Measurements from ENCODE around the gene PPM1H. TPM values are rescaled to one million over a fixed set of nuclear protein-coding genes. Genes with fewer than 3 reads are reported as not detected.

PPM1H gene
- polyA plus RNA-seq, 1 experiment, result 2.3 TPM

DNA sequence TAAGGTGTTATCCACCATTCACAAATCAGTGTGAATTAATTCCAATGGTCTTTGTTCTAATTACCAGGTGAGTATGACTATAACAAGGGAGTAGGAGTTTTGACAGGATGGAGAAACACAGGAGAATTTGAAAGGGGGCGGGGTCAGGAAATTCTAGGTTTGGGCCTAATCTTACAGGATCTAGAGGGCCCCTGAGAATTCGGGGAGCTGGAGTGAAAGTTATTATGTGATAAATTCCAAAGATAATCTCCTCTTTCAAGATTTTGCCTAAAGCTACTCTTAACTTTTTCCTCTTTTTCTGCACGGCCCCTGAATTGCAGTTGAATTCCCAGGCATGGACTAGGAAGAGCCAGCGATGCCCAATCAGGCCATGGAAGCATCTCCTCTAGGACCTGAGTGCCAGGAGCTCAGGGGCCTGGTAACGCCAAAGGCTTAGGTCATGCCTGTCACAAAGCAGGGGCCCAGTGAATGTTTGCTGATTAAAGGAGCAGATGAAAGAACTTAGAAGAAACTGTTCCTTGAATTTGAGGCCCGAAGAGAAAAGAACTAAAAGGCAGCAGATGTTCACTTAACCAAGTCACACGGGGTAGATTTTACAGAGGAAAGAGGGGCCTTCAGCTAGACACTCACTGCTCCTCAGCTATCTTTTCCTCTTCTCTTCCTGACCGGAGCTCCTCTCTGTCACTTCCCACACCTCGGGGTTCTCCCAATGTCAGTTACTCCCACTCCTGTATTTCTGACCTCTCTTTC lies 195.5 kb downstream of the PPM1H start:
- no peak for DNase-seq (ENCODE audit: low read depth)
- ChIA-PET CTCF (interaction anchor here (1.2 kb wide), 1 partner anchor 26 kb away, joined by 4 read pairs; no protein-coding TSS in a partner anchor), POLR2A (interaction anchor here (0.6 kb wide), 1 partner anchor 26 kb away, joined by 3 read pairs; no protein-coding TSS in a partner anchor)
- Histone ChIP-seq H3K4me3 (ENCODE audit: low read depth, low read length) (no peak overlapping the region), H3K36me3 (ENCODE audit: control insufficient read depth, insufficient read depth, low read length) (no peaks in the 10 kb centered on the region), H3K27me3 (ENCODE audit: control insufficient read depth, insufficient read depth, low read length) (no peaks in the 10 kb centered on the region)
- TF ChIP-seq, protein P1, sequence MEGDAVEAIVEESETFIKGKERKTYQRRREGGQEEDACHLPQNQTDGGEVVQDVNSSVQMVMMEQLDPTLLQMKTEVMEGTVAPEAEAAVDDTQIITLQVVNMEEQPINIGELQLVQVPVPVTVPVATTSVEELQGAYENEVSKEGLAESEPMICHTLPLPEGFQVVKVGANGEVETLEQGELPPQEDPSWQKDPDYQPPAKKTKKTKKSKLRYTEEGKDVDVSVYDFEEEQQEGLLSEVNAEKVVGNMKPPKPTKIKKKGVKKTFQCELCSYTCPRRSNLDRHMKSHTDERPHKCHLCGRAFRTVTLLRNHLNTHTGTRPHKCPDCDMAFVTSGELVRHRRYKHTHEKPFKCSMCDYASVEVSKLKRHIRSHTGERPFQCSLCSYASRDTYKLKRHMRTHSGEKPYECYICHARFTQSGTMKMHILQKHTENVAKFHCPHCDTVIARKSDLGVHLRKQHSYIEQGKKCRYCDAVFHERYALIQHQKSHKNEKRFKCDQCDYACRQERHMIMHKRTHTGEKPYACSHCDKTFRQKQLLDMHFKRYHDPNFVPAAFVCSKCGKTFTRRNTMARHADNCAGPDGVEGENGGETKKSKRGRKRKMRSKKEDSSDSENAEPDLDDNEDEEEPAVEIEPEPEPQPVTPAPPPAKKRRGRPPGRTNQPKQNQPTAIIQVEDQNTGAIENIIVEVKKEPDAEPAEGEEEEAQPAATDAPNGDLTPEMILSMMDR (IDR thresholded peaks at IDR 0.05; ENCODE audit: insufficient read depth, low read depth, low read length), result no peak

DNA sequence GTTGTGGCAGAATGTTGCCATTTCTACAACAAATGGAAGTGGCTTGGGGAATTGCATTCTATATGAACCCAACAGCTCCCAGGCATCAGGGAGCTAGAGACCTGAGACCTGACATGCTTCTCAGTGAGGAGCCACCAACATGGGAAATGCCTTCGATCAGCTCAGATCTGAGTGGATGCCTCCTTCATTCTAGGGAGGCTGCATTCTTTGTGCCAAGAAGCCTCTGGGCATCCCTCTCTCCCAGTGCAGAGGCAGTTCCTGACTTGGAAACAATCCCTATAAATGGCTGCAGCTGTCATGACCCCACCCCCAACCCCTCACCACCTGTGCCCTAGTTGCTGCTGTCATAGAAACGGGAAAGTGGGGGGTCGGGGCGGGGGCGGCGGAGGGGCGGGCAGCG lies 196.3 kb downstream of the PPM1H start:
- DNase-seq (ENCODE audit: low read depth), result no peak
- no peak overlapping the region for H3K4me3 ChIP-seq (ENCODE audit: low read depth, low read length)
- POLR2A ChIA-PET, result no interaction called here
- no peaks in the 10 kb centered on the region for H3K27me3 ChIP-seq (ENCODE audit: control insufficient read depth, insufficient read depth, low read length)
- CTCF ChIA-PET, result interaction anchor here (1.0 to 1.5 kb wide), 3 partner anchors 27 to 136 kb away, joined by 3 to 4 read pairs (median 4); no protein-coding TSS in a partner anchor
- TF ChIP-seq, protein P1 (IDR thresholded peaks at IDR 0.05; ENCODE audit: insufficient read depth, low read depth, low read length), result no peak
- H3K36me3 ChIP-seq (ENCODE audit: control insufficient read depth, insufficient read depth, low read length), result no peaks in the 10 kb centered on the region

DNA sequence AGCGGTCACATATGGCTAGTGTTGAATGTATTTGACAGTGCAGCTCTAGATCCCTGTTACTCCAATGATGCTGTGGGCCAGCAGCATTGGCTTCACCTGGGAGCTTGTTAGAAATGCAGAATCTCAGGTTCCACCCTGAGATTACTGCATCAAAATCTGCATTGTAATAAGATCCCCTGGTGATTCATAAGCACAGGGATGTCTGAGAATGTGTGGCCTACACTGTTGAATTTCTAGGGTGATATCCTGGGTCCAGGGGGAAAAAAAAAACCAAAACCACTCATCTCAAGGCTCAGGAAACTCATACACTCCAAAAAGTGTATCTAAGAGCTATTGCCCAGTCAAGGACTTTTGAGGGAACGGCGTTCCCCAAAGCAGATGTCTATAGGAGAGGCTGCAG lies 196.8 kb downstream of the PPM1H start:
- ChIA-PET CTCF (interaction anchor here (1.0 to 1.5 kb wide), 2 partner anchors 28 to 135 kb away, joined by 3 to 4 read pairs; no protein-coding TSS in a partner anchor), POLR2A (no interaction called here)
- Histone ChIP-seq H3K27me3 (ENCODE audit: control insufficient read depth, insufficient read depth, low read length) (no peaks in the 10 kb centered on the region), H3K4me3 (ENCODE audit: low read depth, low read length) (no peak overlapping the region), H3K36me3 (ENCODE audit: control insufficient read depth, insufficient read depth, low read length) (no peaks in the 10 kb centered on the region)
- DNase-seq (ENCODE audit: low read depth), result no peak
- TF ChIP-seq, protein P1 (IDR thresholded peaks at IDR 0.05; ENCODE audit: insufficient read depth, low read depth, low read length), result no peak

DNA sequence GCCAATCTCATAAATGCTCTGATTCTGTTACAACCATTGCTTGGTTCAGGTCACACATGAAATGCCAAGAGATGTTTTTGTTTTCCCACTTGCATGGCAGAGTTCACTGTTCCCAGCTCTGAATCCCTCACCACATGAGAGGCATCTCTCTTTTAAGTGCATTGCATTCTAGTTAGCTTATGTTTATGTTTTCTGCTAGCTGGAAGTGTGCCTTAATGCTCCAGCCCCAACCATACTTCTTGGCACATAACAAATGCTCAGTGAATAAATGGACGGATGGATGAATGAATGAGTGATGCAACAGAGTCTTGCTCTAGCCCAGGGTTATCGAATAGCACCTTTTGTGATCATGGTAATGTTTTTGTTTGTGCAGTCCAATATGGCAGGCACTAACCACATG lies 197.3 kb downstream of the PPM1H start:
- TF ChIP-seq, protein P1 (IDR thresholded peaks at IDR 0.05; ENCODE audit: insufficient read depth, low read depth, low read length), result no peak
- no peaks in the 10 kb centered on the region for H3K36me3 ChIP-seq (ENCODE audit: control insufficient read depth, insufficient read depth, low read length)
- H3K4me3 ChIP-seq (ENCODE audit: low read depth, low read length), result no peak overlapping the region
- POLR2A ChIA-PET, result no interaction called here
- DNase-seq (ENCODE audit: low read depth), result no peak
- CTCF ChIA-PET, result interaction anchor here (0.7 to 1.5 kb wide), 3 partner anchors 11 to 135 kb away, joined by 3 to 4 read pairs (median 3); no protein-coding TSS in a partner anchor
- H3K27me3 ChIP-seq (ENCODE audit: control insufficient read depth, insufficient read depth, low read length), result no peaks in the 10 kb centered on the region

DNA sequence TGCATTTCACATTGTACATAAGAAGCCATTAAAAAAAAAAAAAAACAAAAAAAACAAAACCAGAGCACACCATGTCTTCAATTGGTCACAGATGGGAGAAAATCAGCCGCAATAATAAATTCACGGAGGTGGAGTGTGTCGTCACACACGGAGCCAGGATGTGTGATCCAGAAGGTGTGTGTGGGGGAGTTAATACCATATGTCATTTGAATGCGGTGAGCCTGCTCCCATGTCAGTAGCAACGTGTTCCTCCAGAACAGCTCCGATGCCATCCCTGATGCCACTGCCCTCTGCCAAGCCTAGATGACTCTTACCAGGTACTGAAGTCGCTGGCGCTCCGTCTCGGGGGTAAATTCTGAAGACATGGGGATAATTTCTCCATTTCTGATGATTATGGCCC lies 197.8 kb downstream of the PPM1H start:
- no peaks in the 10 kb centered on the region for H3K27me3 ChIP-seq (ENCODE audit: control insufficient read depth, insufficient read depth, low read length)
- ChIA-PET CTCF (interaction anchor here (0.7 to 1.5 kb wide), 2 partner anchors 12 to 134 kb away, joined by 3 to 4 read pairs; no protein-coding TSS in a partner anchor), POLR2A (no interaction called here)
- no peak for DNase-seq (ENCODE audit: low read depth)
- TF ChIP-seq, protein P1 (IDR thresholded peaks at IDR 0.05; ENCODE audit: insufficient read depth, low read depth, low read length), result no peak
- H3K36me3 ChIP-seq (ENCODE audit: control insufficient read depth, insufficient read depth, low read length), result no peaks in the 10 kb centered on the region
- H3K4me3 ChIP-seq (ENCODE audit: low read depth, low read length), result no peak overlapping the region

All from BJ (cell line).